CD14-positive monocyte (primary cell): ENCODE measurements around the gene GRM8. TPM values are rescaled to one million over a fixed set of nuclear protein-coding genes. Genes with fewer than 3 reads are reported as not detected.

Source experiments
- DNase-seq, 3 donors: peaks; one replicate each; pipeline ENCODE4 v3.0.0-alpha.2; 2011 to 2022
- H2AFZ ChIP-seq: 2 replicates; pipeline ENCODE4 v1.6.0; 2012; ENCODE audit warnings: mild to moderate bottlenecking, low read depth, low read length, inconsistent platforms; ENCODE audit not compliant: insufficient read depth, poor library complexity, severe bottlenecking
- H3K27ac ChIP-seq, 2 donors: 1 replicate in 1 of 2; 2 replicates in 1 of 2; pipeline ENCODE4 v1.5.1; 2012 to 2013; ENCODE audit warnings: low read length in 2 of 2, control low read depth in 1 of 2, inconsistent platforms in 1 of 2, low read depth in 1 of 2, mild to moderate bottlenecking in 1 of 2
- H3K27me3 ChIP-seq, 2 donors: one replicate each; pipeline versions ENCODE4 v1.6.0 to v1.6.1; 2011 to 2013; ENCODE audit warnings: low read length in 2 of 2; ENCODE audit not compliant: control insufficient read depth in 2 of 2, insufficient read depth in 2 of 2
- H3K36me3 ChIP-seq, 2 donors: replicated peaks in 1 of 2; 1 replicate in 1 of 2; 2 replicates in 1 of 2; pipeline versions ENCODE4 v1.5.1 to v1.6.1; 2012 to 2013; ENCODE audit warnings: low read length in 2 of 2, control low read depth in 1 of 2, inconsistent platforms in 1 of 2, mild to moderate bottlenecking in 1 of 2; ENCODE audit not compliant: insufficient read depth in 2 of 2, control insufficient read depth in 1 of 2
- H3K4me1 ChIP-seq, 2 donors: 1 replicate in 1 of 2; 2 replicates in 1 of 2; pipeline versions ENCODE4 v1.5.1 to v1.6.1; 2012 to 2013; ENCODE audit warnings: low read length in 2 of 2, control low read depth in 1 of 2, inconsistent platforms in 1 of 2, mild to moderate bottlenecking in 1 of 2, moderate library complexity in 1 of 2; ENCODE audit not compliant: insufficient read depth in 2 of 2, control insufficient read depth in 1 of 2
- H3K4me2 ChIP-seq: replicated peaks from 2 replicates; pipeline ENCODE3; 2012; ENCODE audit warnings: low read length, moderate library complexity, mild to moderate bottlenecking; ENCODE audit not compliant: poor library complexity, severe bottlenecking; ENCODE audit errors: extremely low read depth
- H3K4me3 ChIP-seq, 3 experiments: fragments of 200-600 bp in 1 of 3; sonication (generic) in 1 of 3; replicated peaks in 1 of 3; 1 replicate in 2 of 3; 2 replicates in 1 of 3; pipeline ENCODE4 v1.5.1; 2011 to 2013; ENCODE audit warnings: low read length in 3 of 3, mild to moderate bottlenecking in 3 of 3, control low read depth in 2 of 3, low read depth in 2 of 3, inconsistent platforms in 1 of 3, moderate library complexity in 1 of 3
- H3K79me2 ChIP-seq: 2 replicates; pipeline ENCODE4 v1.6.0; 2012; ENCODE audit warnings: mild to moderate bottlenecking, control low read depth, inconsistent platforms, low read length, moderate library complexity; ENCODE audit not compliant: insufficient read depth
- H3K9ac ChIP-seq: 2 replicates; pipeline ENCODE4 v1.6.0; 2017; ENCODE audit warnings: low read length, mild to moderate bottlenecking; ENCODE audit not compliant: insufficient read depth, poor library complexity, severe bottlenecking
- H3K9me3 ChIP-seq, 2 donors: replicated peaks in 1 of 2; 1 replicate in 1 of 2; 2 replicates in 1 of 2; pipeline versions ENCODE4 v1.5.1 to v1.6.1; 2012 to 2013; ENCODE audit warnings: low read length in 2 of 2, control low read depth in 1 of 2; ENCODE audit not compliant: control insufficient read depth in 1 of 2, insufficient read depth in 1 of 2
- H4K20me1 ChIP-seq: 2 replicates; pipeline ENCODE4 v1.6.0; 2012; ENCODE audit warnings: mild to moderate bottlenecking, low read length, control low read depth, moderate library complexity; ENCODE audit not compliant: insufficient read depth
- H3K27ac Mint-ChIP-seq, 7 donors: one replicate each; pipeline ENCODE4 v1.8.0; 2020; ENCODE audit warnings: mild to moderate bottlenecking in 7 of 7, mixed read lengths in 7 of 7, moderate library complexity in 6 of 7, inconsistent platforms in 2 of 7
- H3K27me3 Mint-ChIP-seq, 3 donors: one replicate each; pipeline ENCODE4 v1.8.0; 2021 to 2022; ENCODE audit warnings: low read depth in 3 of 3, mild to moderate bottlenecking in 3 of 3, mixed read lengths in 3 of 3, moderate library complexity in 3 of 3, inconsistent platforms in 1 of 3
- H3K36me3 Mint-ChIP-seq, 2 donors: one replicate each; pipeline ENCODE4 v1.8.0; 2020; ENCODE audit warnings: mixed read lengths in 2 of 2, inconsistent platforms in 1 of 2, mild to moderate bottlenecking in 1 of 2
- H3K4me1 Mint-ChIP-seq: one replicate; pipeline ENCODE4 v1.8.0; 2020; ENCODE audit warnings: mild to moderate bottlenecking, mixed read lengths
- H3K4me3 Mint-ChIP-seq, 2 donors: one replicate each; pipeline ENCODE4 v1.8.0; 2020; ENCODE audit warnings: mild to moderate bottlenecking in 2 of 2, mixed read lengths in 2 of 2, moderate library complexity in 1 of 2
- H3K9me3 Mint-ChIP-seq, 7 donors: one replicate each; pipeline ENCODE4 v1.8.0; 2020 to 2022; ENCODE audit warnings: mixed read lengths in 7 of 7, mild to moderate bottlenecking in 6 of 7, moderate library complexity in 6 of 7, inconsistent platforms in 2 of 7
- CTCF ChIP-seq: fragments of 200-600 bp; IDR thresholded peaks from one replicate; pipeline ENCODE4 v1.8.0; 2022; ENCODE audit warnings: antibody characterized with exemption, mild to moderate bottlenecking
- WGBS: methylation state at CpG from one replicate; pipeline ENCODE4 v1.1.5; 2013; ENCODE audit warnings: missing lambda C conversion rate; ENCODE audit not compliant: insufficient coverage; 5-methylcytosine and 5-hydroxymethylcytosine counted together
- intact Hi-C, 2 donors: fragments of 100-400 bp; cut with micrococcal nuclease; formaldehyde crosslinking; loops; one replicate each; pipeline versions ENCODE4 v1.15.0 to v1.15.1; 2023
- polyA plus RNA-seq, 3 donors: library from polyadenylated mRNA; depleted of rRNA in 1 of 3; unstranded in 2 of 3; stranded (reverse) in 1 of 3; fragments of 300-500 nt in 2 of 3; fragments of >200 nt in 1 of 3; fragmentation: Illumina TruSeq in 2 of 3; gene quantifications; 1 replicate in 2 of 3; 2 replicates in 1 of 3; pipeline ENCODE4 v1.2.3, GENCODE V29; 2012 to 2021

The GRM8 gene
- polyA plus RNA-seq, 3 donors: not detected

- Histone ChIP-seq H3K27ac (no peak overlapping the region), H2AFZ (no peak overlapping the region), H3K4me1 (no peaks in the 10 kb centered on the region), H3K4me2 (no peak overlapping the region), H3K4me3 (no peak overlapping the region), H3K79me2 (no peaks in the 10 kb centered on the region), H3K9me3 (peaks cover 0 to 6% of the 10 kb centered on the region in 2 donors), H3K27me3 (no peaks in the 10 kb centered on the region), H3K9ac (no peak overlapping the region), H4K20me1 (no peaks in the 10 kb centered on the region), H3K36me3 (no peaks in the 10 kb centered on the region)
- no peaks in the 10 kb centered on the region for H3K27me3 Mint-ChIP-seq
- no peak for DNase-seq
- TF ChIP-seq CTCF: no peak
- no peaks in the 10 kb centered on the region for H3K4me1 Mint-ChIP-seq
- WGBS: no CpG with 5 or more reads among the region's 1 CpG
- no peak overlapping the region for H3K27ac Mint-ChIP-seq
- peaks cover 0 to 2% (median 1%) of the 10 kb centered on the region in 7 donors for H3K9me3 Mint-ChIP-seq
- H3K36me3 Mint-ChIP-seq: no peaks in the 10 kb centered on the region
- intact Hi-C loops: no loop called here
- no peak overlapping the region for H3K4me3 Mint-ChIP-seq
Observed at GRCh38 chr7:126443951-126444350, 808.8 kb downstream of the GRM8 start.

GRCh38 chr7:126442908-126443307, 809.8 kb downstream of the GRM8 start:
- TF ChIP-seq CTCF: no peak
- H3K4me3 ChIP-seq: no peak overlapping the region
- no peak overlapping the region for H3K27ac ChIP-seq
- no peaks in the 10 kb centered on the region for H3K4me1 ChIP-seq
- intact Hi-C loops: no loop called here
- peaks cover 0 to 2% (median 1%) of the 10 kb centered on the region in 7 donors for H3K9me3 Mint-ChIP-seq
- H3K27me3 ChIP-seq: no peaks in the 10 kb centered on the region
- H3K79me2 ChIP-seq: no peaks in the 10 kb centered on the region
- no peak overlapping the region for H2AFZ ChIP-seq
- no peak overlapping the region for H3K9ac ChIP-seq
- no peak overlapping the region for H3K4me2 ChIP-seq
- no peaks in the 10 kb centered on the region for H3K4me1 Mint-ChIP-seq
- WGBS: 60% methylated on average over 1 of the region's 3 CpGs
- H4K20me1 ChIP-seq: no peaks in the 10 kb centered on the region
- H3K27ac Mint-ChIP-seq: no peak overlapping the region
- H3K36me3 ChIP-seq: no peaks in the 10 kb centered on the region
- H3K9me3 ChIP-seq: peaks cover 0 to 6% of the 10 kb centered on the region in 2 donors
- H3K27me3 Mint-ChIP-seq: no peaks in the 10 kb centered on the region
- DNase-seq: no peak
- no peak overlapping the region for H3K4me3 Mint-ChIP-seq
- no peaks in the 10 kb centered on the region for H3K36me3 Mint-ChIP-seq
